Measurements from ENCODE around the gene NDUFV2. TPM values are rescaled to one million over a fixed set of nuclear protein-coding genes. Genes with fewer than 3 reads are reported as not detected.

Gene NDUFV2
- total RNA-seq, 1 donor from 2014 or later: 80.5 TPM

- no peak overlapping the region for H3K27ac Mint-ChIP-seq (ENCODE audit: unreplicated experiment)
- H3K36me3 Mint-ChIP-seq (ENCODE audit: low read depth): peaks cover 14% of the 10 kb centered on the region
- H3K27me3 Mint-ChIP-seq (ENCODE audit: low read depth): no peaks in the 10 kb centered on the region
- no peak overlapping the region for H3K4me3 Mint-ChIP-seq (ENCODE audit: unreplicated experiment)
- peaks cover 16% of the 10 kb centered on the region for H3K4me1 Mint-ChIP-seq (ENCODE audit: low read depth)
- peaks cover 10% of the 10 kb centered on the region for H3K9me3 Mint-ChIP-seq (ENCODE audit: low read depth)
- no peak for DNase-seq (ENCODE audit: low spot score)
- no peak for TF ChIP-seq CTCF (IDR thresholded peaks at IDR 0.05)
Observed at GRCh38 chr18:9181275-9181674, 78.8 kb downstream of the NDUFV2 start.

- TF ChIP-seq CTCF (IDR thresholded peaks at IDR 0.05): no peak
- Mint-ChIP-seq H3K27me3 (ENCODE audit: low read depth) (no peaks in the 10 kb centered on the region), H3K36me3 (ENCODE audit: low read depth) (peaks cover 16% of the 10 kb centered on the region), H3K4me3 (ENCODE audit: unreplicated experiment) (no peak overlapping the region), H3K4me1 (ENCODE audit: low read depth) (peaks cover 12% of the 10 kb centered on the region), H3K27ac (ENCODE audit: unreplicated experiment) (no peak overlapping the region), H3K9me3 (ENCODE audit: low read depth) (peaks cover 10% of the 10 kb centered on the region)
- DNase-seq (ENCODE audit: low spot score): no peak
Observed at GRCh38 chr18:9182852-9183399, 80.4 kb downstream of the NDUFV2 start.

Other genes with a start within 250 kb of the NDUFV2 start
- 33.2 to 39.1 TPM (median 34.0 TPM) in 3 replicates for gene ANKRD12, start 34.1 kb downstream of the NDUFV2 start, total RNA-seq
- 79.7 to 99.5 TPM (median 90.5 TPM) in 3 replicates for gene TWSG1, start 232.1 kb downstream of the NDUFV2 start, total RNA-seq